CD8-positive, alpha-beta memory T cell (primary cell): ENCODE data around the gene GPRIN2. TPM values are rescaled to one million over a fixed set of nuclear protein-coding genes. Genes with fewer than 3 reads are reported as not detected.
A peak's percentile ranks its signal among the peaks of the same experiment; 100 is the strongest.

ENCODE experiments used
- CTCF ChIA-PET: fragments of 350-600 bp; sonication (Branson Sonifier 250); formaldehyde crosslinking; loops from one replicate; lab custom pipeline; 2021; ENCODE audit warnings: antibody characterized with exemption; lab: Charles Lee
- POLR2A ChIA-PET: fragments of 350-600 bp; sonication (Branson Sonifier 250); formaldehyde crosslinking; loops from one replicate; lab custom pipeline; 2021; ENCODE audit warnings: antibody characterized with exemption; lab: Charles Lee
- DNase-seq, 5 donors: peaks; one replicate each; pipeline versions ENCODE4 v3.0.0 to v3.0.0-alpha.2; 2020 to 2022; ENCODE audit warnings: mixed read lengths in 1 of 5
- H3K27ac ChIP-seq: one replicate; pipeline ENCODE4 v1.7.0; 2013; ENCODE audit warnings: low read depth, mild to moderate bottlenecking, low read length, moderate library complexity
- H3K27me3 ChIP-seq: 2 replicates; pipeline ENCODE4 v1.7.0; 2013; ENCODE audit warnings: low read length, mild to moderate bottlenecking; ENCODE audit not compliant: insufficient read depth, poor library complexity, severe bottlenecking
- H3K36me3 ChIP-seq: 2 replicates; pipeline ENCODE4 v1.7.0; 2013; ENCODE audit warnings: mild to moderate bottlenecking, low read length, moderate library complexity; ENCODE audit not compliant: insufficient read depth
- H3K4me1 ChIP-seq: 2 replicates; pipeline ENCODE4 v1.7.0; 2013; ENCODE audit warnings: mild to moderate bottlenecking, low read length, moderate library complexity; ENCODE audit not compliant: insufficient read depth
- H3K4me3 ChIP-seq: 2 replicates; pipeline ENCODE4 v1.7.0; 2013; ENCODE audit warnings: mild to moderate bottlenecking, low read length
- H3K9me3 ChIP-seq: 2 replicates; pipeline ENCODE4 v1.7.0; 2013; ENCODE audit warnings: mild to moderate bottlenecking, low read length
- H3K27ac Mint-ChIP-seq, 8 donors: one replicate each; pipeline ENCODE4 v1.8.0; 2020 to 2021; ENCODE audit warnings: mixed read lengths in 8 of 8, mild to moderate bottlenecking in 6 of 8, inconsistent platforms in 3 of 8, moderate library complexity in 3 of 8
- H3K27me3 Mint-ChIP-seq, 2 donors: one replicate each; pipeline ENCODE4 v1.8.0; 2020 to 2021; ENCODE audit warnings: mixed read lengths in 2 of 2, mild to moderate bottlenecking in 1 of 2, moderate library complexity in 1 of 2
- H3K36me3 Mint-ChIP-seq, 3 donors: one replicate each; pipeline ENCODE4 v1.8.0; 2020 to 2021; ENCODE audit warnings: mixed read lengths in 3 of 3, inconsistent platforms in 1 of 3, mild to moderate bottlenecking in 1 of 3
- H3K4me1 Mint-ChIP-seq, 3 donors: one replicate each; pipeline ENCODE4 v1.8.0; 2020 to 2021; ENCODE audit warnings: mixed read lengths in 3 of 3, inconsistent platforms in 1 of 3, mild to moderate bottlenecking in 1 of 3
- H3K4me3 Mint-ChIP-seq, 7 donors: one replicate each; pipeline ENCODE4 v1.8.0; 2020 to 2021; ENCODE audit warnings: mixed read lengths in 7 of 7, mild to moderate bottlenecking in 6 of 7, moderate library complexity in 4 of 7, inconsistent platforms in 2 of 7
- H3K9me3 Mint-ChIP-seq, 5 donors: one replicate each; pipeline ENCODE4 v1.8.0; 2020 to 2022; ENCODE audit warnings: mixed read lengths in 5 of 5, mild to moderate bottlenecking in 3 of 5, moderate library complexity in 2 of 5, inconsistent platforms in 1 of 5
- polyA plus RNA-seq: library from polyadenylated mRNA; unstranded; fragments of 300-500 nt; fragmentation: Illumina TruSeq; gene quantifications from one replicate; pipeline ENCODE4 v1.2.3, GENCODE V29; 2021
- total RNA-seq, 2 experiments: library from RNA; stranded (reverse); gene quantifications; one replicate each; pipeline ENCODE4 v1.2.3, GENCODE V29; 2021

The GPRIN2 gene
- total and polyA plus RNA-seq, 3 experiments from 2014 or later: not detected

DNA sequence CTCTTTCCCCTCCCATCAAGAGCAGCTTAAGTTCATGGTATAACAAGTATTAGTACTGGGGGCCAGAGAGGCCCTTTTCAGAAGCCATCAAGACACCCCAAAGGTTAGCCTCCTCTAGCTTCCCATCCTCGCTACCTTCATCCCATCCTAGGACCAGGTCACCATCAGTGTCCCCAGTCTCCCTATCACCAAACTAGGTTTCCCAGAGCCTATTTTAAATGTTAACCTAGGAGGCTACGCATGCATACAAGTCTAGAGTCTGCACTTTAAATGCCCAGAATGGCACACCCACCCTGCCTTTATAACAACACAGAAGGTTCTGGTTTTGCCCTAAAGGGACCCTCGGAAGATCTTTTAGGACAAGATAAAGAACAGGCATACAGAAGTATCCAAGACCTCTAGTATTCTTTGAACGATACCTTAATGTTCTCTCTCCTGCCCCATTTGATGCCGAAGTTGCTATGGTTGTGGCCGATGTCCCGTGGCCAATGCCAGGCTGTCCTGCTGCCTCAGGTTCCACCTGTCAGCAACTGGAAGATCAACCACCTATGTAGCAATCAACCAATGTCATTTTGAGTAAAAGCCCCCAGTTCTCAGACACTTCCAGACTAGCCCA lies 2.2 kb downstream of the GPRIN2 start:
- peaks cover 0 to 4% (median 0%) of the 10 kb centered on the region in 3 donors for H3K36me3 Mint-ChIP-seq
- H3K9me3 Mint-ChIP-seq: no peaks in the 10 kb centered on the region
- Histone ChIP-seq H3K9me3 (no peaks in the 10 kb centered on the region), H3K36me3 (no peaks in the 10 kb centered on the region), H3K4me3 (no peak overlapping the region), H3K27me3 (peaks cover 17% of the 10 kb centered on the region), H3K27ac (no peak overlapping the region), H3K4me1 (no peaks in the 10 kb centered on the region)
- peaks cover 0 to 7% of the 10 kb centered on the region in 2 donors for H3K27me3 Mint-ChIP-seq
- peak in 1 of 5 donors; percentile 49 for DNase-seq
- H3K27ac Mint-ChIP-seq: no peak overlapping the region
- H3K4me1 Mint-ChIP-seq: peaks cover 0 to 19% (median 5%) of the 10 kb centered on the region in 3 donors
- ChIA-PET POLR2A (no interaction called here), CTCF (no interaction called here)
- H3K4me3 Mint-ChIP-seq: no peak overlapping the region

DNA sequence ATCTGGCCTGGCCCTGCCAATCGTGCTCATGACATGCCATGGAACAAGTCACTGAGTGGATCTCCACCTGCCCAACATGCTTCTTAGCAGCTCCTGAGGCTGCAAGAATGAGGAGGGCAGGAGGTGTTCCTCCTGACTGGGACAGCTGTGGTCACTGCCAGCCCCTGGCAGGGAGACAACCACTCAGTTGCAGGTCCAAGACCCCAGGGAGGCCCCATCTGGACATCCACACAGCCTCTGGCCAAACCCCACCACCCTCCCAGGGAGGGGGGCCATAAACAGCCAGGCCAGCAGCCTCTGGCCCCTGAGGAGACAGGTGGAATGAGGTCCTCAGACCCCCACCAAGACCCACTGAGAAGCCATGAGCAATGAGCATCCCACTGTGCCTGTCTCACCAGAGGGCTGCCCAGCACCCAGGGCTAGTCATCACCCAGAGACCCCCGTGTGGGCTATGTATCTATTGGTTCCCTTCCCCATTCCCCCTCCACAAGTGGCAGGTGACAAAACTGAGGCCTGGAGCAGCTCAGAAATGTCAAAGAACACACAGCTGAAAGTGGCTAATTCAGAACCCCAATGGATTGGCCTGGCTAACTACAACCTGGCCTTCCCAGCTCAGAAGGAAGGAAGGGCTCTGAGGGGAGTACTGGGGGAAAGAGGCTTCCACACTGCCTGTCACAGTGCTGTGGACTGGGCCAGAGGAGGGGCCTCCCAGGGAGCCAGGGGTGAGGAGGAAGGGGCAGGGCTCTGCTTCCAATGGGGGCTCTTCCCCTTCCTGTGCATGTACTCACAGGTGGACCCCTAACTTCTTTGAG lies 3.0 kb downstream of the GPRIN2 start:
- Mint-ChIP-seq H3K36me3 (peaks cover 0 to 4% (median 0%) of the 10 kb centered on the region in 3 donors), H3K27ac (no peak overlapping the region), H3K4me3 (no peak overlapping the region), H3K4me1 (peaks cover 0 to 19% (median 5%) of the 10 kb centered on the region in 3 donors), H3K27me3 (peaks cover 4 to 7% of the 10 kb centered on the region in 2 donors), H3K9me3 (no peaks in the 10 kb centered on the region)
- CTCF ChIA-PET: interaction anchor here (1.2 kb wide), 1 partner anchor 10 kb away, joined by 3 read pairs; no protein-coding TSS in a partner anchor
- Histone ChIP-seq H3K27ac (no peak overlapping the region), H3K27me3 (peaks cover 16% of the 10 kb centered on the region), H3K4me3 (no peak overlapping the region), H3K4me1 (no peaks in the 10 kb centered on the region), H3K36me3 (no peaks in the 10 kb centered on the region), H3K9me3 (no peaks in the 10 kb centered on the region)
- DNase-seq: peak in 1 of 5 donors; percentile 47
- POLR2A ChIA-PET: no interaction called here

DNA sequence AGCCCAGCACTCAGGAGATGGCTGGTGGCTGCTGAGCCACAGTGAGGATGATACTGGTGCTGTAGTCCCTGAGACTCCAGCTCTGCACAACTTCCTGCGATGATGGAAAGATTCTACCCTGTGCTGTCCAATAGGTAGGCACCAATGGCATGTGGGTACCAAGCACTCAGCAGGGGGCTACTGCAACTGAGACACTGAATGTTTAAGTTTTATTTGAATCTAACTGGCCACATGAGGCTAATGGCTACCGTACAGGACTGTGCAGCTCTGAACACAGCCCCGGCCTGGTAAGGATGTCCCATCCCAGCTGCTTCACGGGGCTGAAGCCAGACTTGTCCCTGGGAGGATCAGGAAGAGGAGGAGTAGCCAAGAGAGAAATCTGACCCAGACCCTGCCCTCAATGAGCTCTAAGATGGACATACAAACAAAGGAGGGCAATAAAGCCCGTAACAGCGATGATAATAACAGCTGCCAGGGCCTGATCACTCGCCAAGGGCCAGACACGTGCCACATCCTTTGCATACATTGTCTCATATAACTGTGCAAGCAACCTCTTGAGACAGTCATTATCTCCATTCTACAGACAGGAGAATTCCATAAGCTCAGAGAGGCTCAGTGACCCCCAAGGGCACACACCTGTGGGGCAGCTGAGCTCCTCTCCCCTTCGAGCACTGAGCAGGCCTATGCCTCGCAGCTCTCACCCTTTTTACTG lies 3.8 kb downstream of the GPRIN2 start:
- no peaks in the 10 kb centered on the region for H3K36me3 Mint-ChIP-seq
- H3K27me3 Mint-ChIP-seq: peaks cover 6 to 7% of the 10 kb centered on the region in 2 donors
- H3K9me3 Mint-ChIP-seq: no peaks in the 10 kb centered on the region
- Histone ChIP-seq H3K36me3 (no peaks in the 10 kb centered on the region), H3K9me3 (no peaks in the 10 kb centered on the region), H3K27ac (no peak overlapping the region), H3K27me3 (peaks cover 8% of the 10 kb centered on the region), H3K4me1 (no peaks in the 10 kb centered on the region), H3K4me3 (no peak overlapping the region)
- no peak overlapping the region for H3K4me3 Mint-ChIP-seq
- DNase-seq: peak in 1 of 5 donors; percentile 41
- CTCF ChIA-PET: interaction anchor here (1.2 to 1.3 kb wide), 2 partner anchors 9 to 323 kb away, joined by 3 to 4 read pairs; no protein-coding TSS in a partner anchor
- H3K4me1 Mint-ChIP-seq: peaks cover 0 to 14% (median 5%) of the 10 kb centered on the region in 3 donors
- H3K27ac Mint-ChIP-seq: no peak overlapping the region
- POLR2A ChIA-PET: no interaction called here

DNA sequence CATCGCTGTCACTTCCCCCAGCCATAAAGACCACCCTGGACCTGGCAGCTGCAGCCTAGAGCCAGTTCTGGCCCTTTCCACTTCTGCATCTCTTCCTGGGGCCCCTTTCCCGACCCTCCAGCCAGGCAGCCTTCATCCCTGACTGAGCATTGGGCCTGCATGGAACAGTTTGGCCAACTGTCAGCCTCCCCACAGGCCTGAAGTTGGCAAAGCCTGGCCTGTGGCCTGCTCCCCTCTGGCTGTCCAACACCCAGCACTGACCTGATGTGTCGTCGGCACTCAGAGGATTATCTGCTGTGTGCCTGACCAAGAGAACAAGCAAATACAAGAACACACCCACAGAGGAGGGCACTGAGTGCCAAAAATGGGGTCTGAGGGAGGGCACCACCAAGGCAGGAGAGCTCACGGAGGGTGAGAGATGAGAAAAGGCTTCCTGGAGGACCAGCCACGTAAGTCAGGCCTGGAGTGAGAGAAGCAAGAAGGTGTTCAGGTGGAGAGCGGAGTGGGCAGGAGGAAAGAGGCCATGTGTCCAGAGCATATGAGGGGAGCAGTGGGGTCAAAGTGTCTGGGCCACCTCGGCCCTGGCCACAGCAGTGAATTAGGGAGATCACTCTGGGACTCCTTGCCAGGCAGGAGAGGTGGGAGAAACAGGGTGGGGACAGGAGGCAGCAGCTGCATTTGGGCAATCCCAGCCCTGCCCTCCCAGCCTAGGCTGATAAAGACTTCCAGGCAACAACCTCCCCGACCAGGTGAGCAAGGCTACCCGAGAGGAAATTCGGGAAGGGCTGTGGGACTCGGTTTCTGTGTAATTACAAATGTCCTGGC lies 4.5 kb downstream of the GPRIN2 start:
- H3K27me3 ChIP-seq: peaks cover 6% of the 10 kb centered on the region
- peak in 1 of 5 donors; percentile 44 for DNase-seq
- ChIA-PET CTCF (interaction anchor here (1.2 to 1.3 kb wide), 2 partner anchors 8 to 322 kb away, joined by 3 to 4 read pairs; no protein-coding TSS in a partner anchor), POLR2A (no interaction called here)
- H3K36me3 ChIP-seq: no peaks in the 10 kb centered on the region
- no peak overlapping the region for H3K27ac ChIP-seq
- H3K9me3 ChIP-seq: no peaks in the 10 kb centered on the region
- H3K27me3 Mint-ChIP-seq: peaks cover 6 to 7% of the 10 kb centered on the region in 2 donors
- H3K4me1 ChIP-seq: no peaks in the 10 kb centered on the region
- no peaks in the 10 kb centered on the region for H3K36me3 Mint-ChIP-seq
- H3K27ac Mint-ChIP-seq: no peak overlapping the region
- H3K4me3 Mint-ChIP-seq: no peak overlapping the region
- H3K4me1 Mint-ChIP-seq: peaks cover 0 to 9% (median 2%) of the 10 kb centered on the region in 3 donors
- H3K9me3 Mint-ChIP-seq: no peaks in the 10 kb centered on the region
- no peak overlapping the region for H3K4me3 ChIP-seq

DNA sequence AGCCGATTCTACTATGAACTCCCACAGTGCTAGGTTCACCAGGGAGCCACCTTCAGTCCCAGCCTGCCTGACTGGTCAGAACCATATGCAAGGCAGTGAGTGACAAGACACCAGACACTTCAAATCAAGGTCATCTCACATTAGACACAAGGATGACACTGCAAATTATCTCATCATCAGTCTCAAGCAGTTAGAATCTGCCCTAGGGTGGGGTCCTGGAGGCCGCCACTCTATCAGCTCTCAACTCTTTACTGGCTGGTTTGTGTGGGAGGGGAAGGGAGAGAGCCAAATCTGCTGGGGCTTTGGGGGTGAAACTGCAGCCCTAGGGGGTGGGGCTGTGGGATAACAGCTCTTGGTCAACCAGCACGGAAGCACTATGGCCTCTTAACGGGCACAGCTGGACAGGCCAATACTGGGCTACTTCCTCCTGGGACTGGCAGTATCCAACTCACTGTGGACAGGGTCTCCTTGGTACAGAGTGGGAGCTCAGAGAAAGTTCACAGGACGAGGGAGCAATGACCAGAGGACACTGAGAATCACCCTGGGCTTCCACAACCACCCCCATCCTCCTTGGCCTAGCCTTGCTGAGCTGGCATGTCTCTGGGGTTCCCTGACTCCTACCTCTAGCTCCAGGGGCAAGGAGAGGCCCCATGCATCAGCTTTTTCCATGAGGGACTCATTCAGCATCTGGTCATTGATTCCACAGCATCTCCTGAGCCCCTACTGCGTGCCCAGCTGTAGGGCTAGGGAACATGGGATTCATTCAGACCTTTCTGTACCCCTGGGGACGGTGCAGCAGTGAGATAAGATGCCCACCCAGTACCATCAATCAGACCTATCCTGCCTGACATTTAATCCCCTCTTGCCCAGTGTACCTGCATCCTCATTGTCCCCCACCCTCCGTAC lies 5.4 kb downstream of the GPRIN2 start:
- H3K4me3 ChIP-seq: no peak overlapping the region
- H3K36me3 ChIP-seq: no peaks in the 10 kb centered on the region
- no peak for DNase-seq
- Mint-ChIP-seq H3K4me1 (peaks cover 0 to 5% (median 1%) of the 10 kb centered on the region in 3 donors), H3K27ac (no peak overlapping the region), H3K9me3 (no peaks in the 10 kb centered on the region), H3K36me3 (no peaks in the 10 kb centered on the region), H3K4me3 (no peak overlapping the region), H3K27me3 (peaks cover 5 to 6% of the 10 kb centered on the region in 2 donors)
- POLR2A ChIA-PET: no interaction called here
- no peaks in the 10 kb centered on the region for H3K4me1 ChIP-seq
- H3K27me3 ChIP-seq: peaks cover 6% of the 10 kb centered on the region
- CTCF ChIA-PET: no interaction called here
- H3K27ac ChIP-seq: no peak overlapping the region
- H3K9me3 ChIP-seq: no peaks in the 10 kb centered on the region

DNA sequence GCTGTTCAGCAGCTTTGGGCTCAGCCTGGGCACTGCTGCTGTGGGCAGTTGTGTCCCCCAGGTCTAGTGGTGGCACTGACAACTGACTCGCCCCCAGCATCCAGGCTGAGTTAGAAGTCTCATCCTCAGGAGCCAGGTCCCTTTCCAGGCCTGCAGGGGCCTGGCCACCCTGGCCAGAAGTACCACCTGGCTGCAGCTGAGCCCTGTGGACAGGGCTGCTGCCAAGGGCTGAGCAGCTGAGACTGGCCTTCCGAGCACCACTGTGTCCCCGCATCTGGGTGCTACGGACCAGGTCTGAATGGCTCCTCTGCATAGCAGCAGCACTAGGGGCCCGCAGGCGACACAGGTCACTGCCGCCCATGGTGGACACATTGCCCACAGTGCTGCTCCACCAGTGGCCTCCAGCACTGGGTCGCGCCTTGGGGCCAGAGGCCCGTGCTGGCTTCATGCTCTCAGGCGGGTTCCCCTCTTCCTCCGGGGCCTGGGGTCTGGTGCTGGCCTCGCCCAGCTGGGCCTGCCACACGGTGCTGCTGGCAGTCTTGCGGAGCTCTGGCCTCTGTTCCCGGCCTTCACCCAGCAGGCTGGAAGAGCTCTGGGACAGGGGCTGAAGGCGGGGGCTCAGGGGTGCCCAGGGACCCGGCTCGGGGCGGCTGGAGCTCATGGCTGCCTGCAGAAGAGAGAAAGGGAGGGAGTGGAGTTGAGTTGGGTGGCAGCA lies 6.2 kb downstream of the GPRIN2 start:
- H3K9me3 Mint-ChIP-seq: no peaks in the 10 kb centered on the region
- H3K36me3 ChIP-seq: no peaks in the 10 kb centered on the region
- H3K9me3 ChIP-seq: no peaks in the 10 kb centered on the region
- H3K4me1 Mint-ChIP-seq: no peaks in the 10 kb centered on the region
- ChIA-PET POLR2A (no interaction called here), CTCF (no interaction called here)
- H3K4me3 ChIP-seq: no peak overlapping the region
- peaks cover 1% of the 10 kb centered on the region for H3K27me3 ChIP-seq
- no peak overlapping the region for H3K4me3 Mint-ChIP-seq
- no peak overlapping the region for H3K27ac ChIP-seq
- no peaks in the 10 kb centered on the region for H3K36me3 Mint-ChIP-seq
- H3K27ac Mint-ChIP-seq: no peak overlapping the region
- DNase-seq: peak in 1 of 5 donors; percentile 49
- H3K27me3 Mint-ChIP-seq: peaks cover 1 to 9% of the 10 kb centered on the region in 2 donors
- no peaks in the 10 kb centered on the region for H3K4me1 ChIP-seq
